IPS-20b (cell line): ENCODE measurements around the gene ARMC2.

ENCODE experiments used
- H3K27ac ChIP-seq: one replicate; pipeline ENCODE4 v1.5.1; 2013; ENCODE audit warnings: low read length
- H3K27me3 ChIP-seq: 2 replicates; pipeline ENCODE4 v1.6.1; 2013; ENCODE audit warnings: mild to moderate bottlenecking, low read length, inconsistent platforms; ENCODE audit not compliant: insufficient read depth
- H3K36me3 ChIP-seq: 2 replicates; pipeline ENCODE4 v1.6.1; 2013; ENCODE audit warnings: low read depth, mild to moderate bottlenecking, inconsistent platforms, low read length, moderate library complexity; ENCODE audit not compliant: insufficient read depth
- H3K4me1 ChIP-seq: 2 replicates; pipeline ENCODE4 v1.6.1; 2013; ENCODE audit warnings: mild to moderate bottlenecking, control low read depth, inconsistent platforms, low read length, moderate library complexity; ENCODE audit not compliant: insufficient read depth
- H3K4me3 ChIP-seq: 2 replicates; pipeline ENCODE4 v1.5.1; 2013; ENCODE audit warnings: mild to moderate bottlenecking, low read length, inconsistent platforms
- H3K9ac ChIP-seq: 2 replicates; pipeline ENCODE4 v1.6.1; 2013; ENCODE audit warnings: low read depth, mild to moderate bottlenecking, inconsistent platforms, low read length, moderate library complexity
- H3K9me3 ChIP-seq: 2 replicates; pipeline ENCODE4 v1.6.1; 2013; ENCODE audit warnings: mild to moderate bottlenecking, low read depth, low read length, inconsistent platforms; ENCODE audit not compliant: insufficient read depth

Gene ARMC2

DNA sequence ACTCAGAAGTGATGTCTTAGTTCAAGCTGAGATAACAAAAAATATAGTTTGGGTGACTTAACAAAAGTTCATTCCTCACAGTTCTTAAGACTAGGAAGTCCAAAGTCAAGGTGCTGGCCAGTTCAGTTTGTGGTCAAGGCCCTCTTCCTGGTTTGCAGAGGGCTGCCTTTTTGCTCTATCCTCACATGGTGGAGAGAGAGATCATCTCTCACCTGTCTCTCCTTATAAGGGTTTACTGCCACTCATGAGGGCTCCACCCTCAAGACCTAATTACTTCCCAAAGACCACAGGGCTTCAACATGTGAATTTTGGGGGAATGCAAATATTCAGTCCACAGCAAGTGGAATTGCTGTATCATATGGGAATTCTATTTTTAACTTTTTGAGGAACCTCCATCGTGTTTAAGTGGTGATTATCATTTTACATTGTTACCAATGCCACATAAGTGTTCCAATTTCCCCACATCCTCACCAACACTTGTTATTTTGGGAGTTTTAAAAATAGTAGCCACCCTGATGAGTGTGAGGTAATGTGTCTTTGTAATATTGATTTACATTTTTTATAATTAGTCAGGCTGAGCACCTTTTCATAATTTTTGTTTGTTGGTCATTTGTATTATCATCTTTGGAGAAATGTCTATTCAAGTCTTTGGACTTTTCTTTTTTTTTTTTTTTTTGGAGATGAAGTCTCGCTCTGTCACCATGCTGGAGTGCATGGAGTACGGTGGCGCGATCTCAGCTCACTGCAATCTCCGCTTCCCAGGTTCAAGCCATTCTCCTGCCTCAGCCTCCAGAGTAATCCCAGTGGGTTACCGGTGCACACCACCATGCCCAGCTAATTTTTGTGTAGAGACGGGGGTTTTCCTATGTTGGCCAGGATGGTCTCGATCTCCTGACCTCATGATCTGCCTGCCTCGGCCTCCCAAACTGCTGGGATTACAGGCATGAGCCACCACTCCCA, 134.2 kb downstream of the ARMC2 start:
- Histone ChIP-seq H3K27me3 (no peaks in the 10 kb centered on the region), H3K9me3 (no peaks in the 10 kb centered on the region), H3K9ac (no peak overlapping the region), H3K4me3 (no peak overlapping the region), H3K4me1 (no peaks in the 10 kb centered on the region), H3K36me3 (peaks cover 10% of the 10 kb centered on the region; the same call in 1 of the 2 replicates), H3K27ac (no peak overlapping the region)

DNA sequence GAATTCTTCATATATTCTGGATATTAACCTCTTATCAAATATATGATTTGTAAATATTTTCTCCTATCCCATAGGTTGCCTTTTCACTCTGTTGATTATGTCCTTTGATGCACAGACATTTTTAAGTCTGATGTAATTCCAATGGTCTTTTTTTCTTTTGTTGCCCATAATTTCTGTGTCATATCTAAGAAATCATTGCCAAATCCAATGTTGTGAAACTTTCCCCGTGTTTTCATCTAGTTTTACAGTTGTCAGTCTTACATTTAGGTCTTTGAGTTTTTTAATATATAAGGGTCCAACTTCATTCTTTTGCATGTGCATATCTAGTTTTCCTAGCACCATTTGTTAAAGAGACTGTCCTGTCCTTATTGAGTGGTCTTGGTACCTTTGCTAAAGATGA, 134.9 kb downstream of the ARMC2 start:
- no peak overlapping the region for H3K4me3 ChIP-seq
- H3K9me3 ChIP-seq = no peaks in the 10 kb centered on the region
- no peak overlapping the region for H3K27ac ChIP-seq
- H3K27me3 ChIP-seq = no peaks in the 10 kb centered on the region
- H3K4me1 ChIP-seq = no peaks in the 10 kb centered on the region
- H3K9ac ChIP-seq = no peak overlapping the region
- H3K36me3 ChIP-seq = peaks cover 13% of the 10 kb centered on the region

DNA sequence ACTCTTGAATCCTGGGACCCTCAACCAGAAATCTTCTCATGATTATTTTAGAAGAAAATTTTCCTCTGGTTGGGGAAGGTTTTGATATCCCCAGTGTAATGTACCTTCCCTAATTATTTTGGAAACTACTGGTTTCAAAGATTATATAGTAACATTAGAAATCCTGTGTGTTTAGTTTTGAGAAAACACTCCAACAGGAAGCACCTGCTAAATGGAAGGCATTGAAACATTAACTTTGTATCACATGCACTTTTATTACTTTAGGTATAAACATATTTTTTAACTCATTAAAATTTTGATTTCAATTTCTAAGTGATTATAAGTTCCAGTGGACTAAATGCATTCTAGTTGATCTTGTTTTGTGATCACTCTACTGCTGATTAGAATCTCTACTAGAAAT, 137.1 kb downstream of the ARMC2 start:
- no peak overlapping the region for H3K9ac ChIP-seq
- H3K4me3 ChIP-seq = no peak overlapping the region
- H3K27ac ChIP-seq = no peak overlapping the region
- H3K27me3 ChIP-seq = no peaks in the 10 kb centered on the region
- H3K4me1 ChIP-seq = no peaks in the 10 kb centered on the region
- H3K36me3 ChIP-seq = peaks cover 31% of the 10 kb centered on the region
- H3K9me3 ChIP-seq = no peaks in the 10 kb centered on the region

DNA sequence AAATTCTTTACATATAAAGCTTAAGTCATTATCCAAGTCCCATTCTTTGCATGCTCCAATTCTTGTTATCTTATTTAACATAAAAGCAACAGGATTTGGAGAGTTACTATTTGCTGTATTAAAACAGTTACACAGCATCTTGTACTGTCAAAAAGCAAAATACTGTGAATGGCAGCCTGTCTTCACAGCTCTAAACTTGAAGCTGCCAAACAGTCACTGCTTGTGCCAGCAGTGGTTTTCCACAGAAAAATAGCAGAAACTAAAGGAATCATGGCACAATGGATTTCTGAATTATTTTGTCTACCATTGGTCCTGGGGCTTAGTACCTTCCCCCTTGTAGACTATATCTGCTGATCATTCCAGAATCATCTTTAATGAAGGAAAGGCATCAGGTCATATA, 138.9 kb downstream of the ARMC2 start:
- Histone ChIP-seq H3K27ac (no peak overlapping the region), H3K36me3 (peaks cover 48% of the 10 kb centered on the region), H3K9ac (no peak overlapping the region), H3K27me3 (no peaks in the 10 kb centered on the region), H3K9me3 (no peaks in the 10 kb centered on the region), H3K4me1 (no peaks in the 10 kb centered on the region), H3K4me3 (no peak overlapping the region)

GRCh38 chr6:108988296-108988695, 140.1 kb downstream of the ARMC2 start:
- no peaks in the 10 kb centered on the region for H3K9me3 ChIP-seq
- no peak overlapping the region for H3K27ac ChIP-seq
- H3K9ac ChIP-seq = no peak overlapping the region
- no peaks in the 10 kb centered on the region for H3K27me3 ChIP-seq
- no peak overlapping the region for H3K4me3 ChIP-seq
- peaks cover 57% of the 10 kb centered on the region for H3K36me3 ChIP-seq
- no peaks in the 10 kb centered on the region for H3K4me1 ChIP-seq

- H3K27ac ChIP-seq = no peak overlapping the region
- no peak overlapping the region for H3K9ac ChIP-seq
- no peak overlapping the region for H3K4me3 ChIP-seq
- H3K27me3 ChIP-seq = no peaks in the 10 kb centered on the region
- H3K36me3 ChIP-seq = peaks cover 62% of the 10 kb centered on the region
- no peaks in the 10 kb centered on the region for H3K4me1 ChIP-seq
- no peaks in the 10 kb centered on the region for H3K9me3 ChIP-seq
Observed at GRCh38 chr6:108988765-108989164, 140.5 kb downstream of the ARMC2 start.

- H3K36me3 ChIP-seq = peaks cover 66% of the 10 kb centered on the region
- no peak overlapping the region for H3K27ac ChIP-seq
- no peaks in the 10 kb centered on the region for H3K4me1 ChIP-seq
- no peak overlapping the region for H3K4me3 ChIP-seq
- no peak overlapping the region for H3K9ac ChIP-seq
- H3K27me3 ChIP-seq = no peaks in the 10 kb centered on the region
- H3K9me3 ChIP-seq = no peaks in the 10 kb centered on the region
Observed at GRCh38 chr6:108989700-108990099, 141.5 kb downstream of the ARMC2 start.

DNA sequence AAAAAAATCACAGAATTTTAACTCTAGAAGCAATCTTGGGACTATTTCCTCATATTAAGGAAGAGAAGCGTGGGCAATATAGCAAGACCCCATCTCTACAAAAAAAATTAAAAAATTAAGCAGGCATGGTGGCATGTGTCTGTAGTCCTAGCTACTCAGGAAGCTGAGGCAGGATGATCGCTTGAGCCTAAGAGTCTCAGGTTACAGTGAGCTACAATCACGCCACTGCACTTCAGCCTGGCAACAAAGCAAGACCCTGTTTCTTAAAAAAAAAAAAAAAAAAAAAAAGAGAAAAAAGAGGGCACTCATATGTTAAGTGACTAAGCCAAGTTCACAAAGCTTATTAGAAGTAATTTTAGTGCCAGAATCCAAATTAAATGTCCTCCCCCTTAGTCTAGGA, 145.7 kb downstream of the ARMC2 start:
- Histone ChIP-seq H3K36me3 (peaks cover 58% of the 10 kb centered on the region), H3K9me3 (no peaks in the 10 kb centered on the region)

DNA sequence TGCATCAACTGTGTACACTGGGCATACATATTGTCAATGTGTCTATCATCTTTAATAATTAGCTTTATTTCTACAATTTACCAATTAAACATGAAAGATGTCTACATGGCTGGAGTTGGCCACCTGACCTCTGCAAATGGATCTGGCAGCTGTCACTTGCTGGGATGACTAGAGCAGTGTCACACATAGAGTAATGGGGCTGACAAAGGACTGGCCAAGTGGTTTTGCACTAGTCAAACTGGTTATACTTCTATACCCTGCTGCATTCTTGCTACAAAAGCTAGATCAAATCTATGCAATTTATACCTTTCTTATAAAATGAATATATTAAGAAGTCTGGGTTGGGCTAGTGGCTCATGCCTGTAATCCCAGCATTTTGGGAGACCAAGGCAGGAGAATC, 147.1 kb downstream of the ARMC2 start:
- Histone ChIP-seq H3K4me3 (no peak overlapping the region), H3K27ac (no peak overlapping the region), H3K4me1 (no peaks in the 10 kb centered on the region), H3K9ac (no peak overlapping the region), H3K36me3 (peaks cover 62% of the 10 kb centered on the region), H3K9me3 (no peaks in the 10 kb centered on the region), H3K27me3 (no peaks in the 10 kb centered on the region)

More for the DNA sequence above, 145.7 kb downstream of the ARMC2 start:
- Histone ChIP-seq H3K27me3 (no peaks in the 10 kb centered on the region), H3K27ac (no peak overlapping the region), H3K4me1 (no peaks in the 10 kb centered on the region), H3K4me3 (no peak overlapping the region), H3K9ac (no peak overlapping the region)

- Histone ChIP-seq H3K4me3 (no peak overlapping the region), H3K27ac (no peak overlapping the region), H3K9me3 (no peaks in the 10 kb centered on the region), H3K4me1 (no peaks in the 10 kb centered on the region), H3K36me3 (peaks cover 60% of the 10 kb centered on the region), H3K9ac (no peak overlapping the region), H3K27me3 (no peaks in the 10 kb centered on the region)
Observed at GRCh38 chr6:108996208-108996607, 148.0 kb downstream of the ARMC2 start.

GRCh38 chr6:108998485-108998884, 150.3 kb downstream of the ARMC2 start:
- H3K27ac ChIP-seq = no peak overlapping the region

DNA sequence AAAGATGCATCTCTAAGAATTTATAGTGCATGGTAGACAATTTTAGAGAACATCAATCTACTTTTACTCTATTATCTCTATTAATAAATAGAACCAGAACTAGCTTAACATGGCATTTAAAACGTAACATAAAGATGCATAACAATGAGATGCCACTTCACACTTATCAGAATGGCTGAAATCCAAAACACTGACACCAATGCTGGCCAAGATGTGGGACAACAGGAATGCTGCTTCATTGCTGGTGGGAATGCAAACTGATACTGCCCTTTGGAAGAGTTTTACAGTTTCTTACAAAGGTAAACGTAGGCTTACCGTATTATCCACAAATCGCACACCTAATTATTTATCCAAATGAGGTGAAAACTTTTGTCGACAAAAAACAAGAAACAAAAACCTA, 151.2 kb downstream of the ARMC2 start:
- Histone ChIP-seq H3K9me3 (no peaks in the 10 kb centered on the region), H3K4me3 (no peak overlapping the region), H3K9ac (no peak overlapping the region), H3K27ac (no peak overlapping the region), H3K36me3 (peaks cover 34% of the 10 kb centered on the region), H3K4me1 (no peaks in the 10 kb centered on the region), H3K27me3 (no peaks in the 10 kb centered on the region)

More at GRCh38 chr6:108998485-108998884, 150.3 kb downstream of the ARMC2 start:
- no peaks in the 10 kb centered on the region for H3K27me3 ChIP-seq
- H3K36me3 ChIP-seq = peaks cover 42% of the 10 kb centered on the region
- H3K4me1 ChIP-seq = no peaks in the 10 kb centered on the region
- H3K9ac ChIP-seq = no peak overlapping the region
- no peak overlapping the region for H3K4me3 ChIP-seq
- H3K9me3 ChIP-seq = no peaks in the 10 kb centered on the region
